WTC11 (cell line): ENCODE measurements around the gene SPAG8. TPM values are rescaled to one million over a fixed set of nuclear protein-coding genes. Genes with fewer than 3 reads are reported as not detected.

ENCODE experiments used
- ATAC-seq: fragments of 200-7000 bp; cut with Tn5 transposase; 2 replicates; pipeline ENCODE4 v1.10.0; 2021; ENCODE audit warnings: mild to moderate bottlenecking, moderate library complexity
- CTCF ChIA-PET: fragments of 300-600 bp; sonication (Branson Sonifier 250); formaldehyde crosslinking; loops from one replicate; lab custom pipeline; 2021; ENCODE audit warnings: antibody characterized with exemption; lab: Charles Lee
- POLR2A ChIA-PET: fragments of 350-600 bp; sonication (Branson Sonifier 250); formaldehyde crosslinking; loops from one replicate; lab custom pipeline; 2021; ENCODE audit warnings: antibody characterized with exemption; lab: Charles Lee
- DNase-seq: peaks from one replicate; pipeline ENCODE4 v3.0.0; 2021; ENCODE audit warnings: low spot score
- H3K27ac Mint-ChIP-seq: 2 replicates; pipeline ENCODE4 v1.8.0; 2021; ENCODE audit warnings: mixed read lengths
- H3K27me3 Mint-ChIP-seq: 2 replicates; pipeline ENCODE4 v1.8.0; 2021; ENCODE audit warnings: low read depth, mild to moderate bottlenecking, moderate library complexity, mixed read lengths
- H3K36me3 Mint-ChIP-seq: 2 replicates; pipeline ENCODE4 v1.8.0; 2021; ENCODE audit warnings: mixed read lengths
- H3K4me1 Mint-ChIP-seq: 2 replicates; pipeline ENCODE4 v1.8.0; 2022; ENCODE audit warnings: mixed read lengths
- H3K4me3 Mint-ChIP-seq: 2 replicates; pipeline ENCODE4 v1.8.0; 2021; ENCODE audit warnings: mild to moderate bottlenecking, moderate library complexity, mixed read lengths
- H3K9me3 Mint-ChIP-seq: 2 replicates; pipeline ENCODE4 v1.8.0; 2021; ENCODE audit warnings: mixed read lengths
- CREM ChIP-seq: sonication (generic); formaldehyde crosslinking; IDR thresholded peaks from 2 replicates; pipeline ENCODE4 v1.8.1; 2022; ENCODE audit warnings: mild to moderate bottlenecking, missing genetic modification reagents, moderate library complexity
- GRHL2 ChIP-seq: fragments of 250-450 bp; sonication (Bioruptor Pico); IDR thresholded peaks from 2 replicates; pipeline ENCODE4 v1.8.0; 2022; ENCODE audit warnings: mild to moderate bottlenecking, moderate library complexity; ENCODE audit not compliant: insufficient replicate concordance, severe bottlenecking
- JAZF1 ChIP-seq: fragments of 250-450 bp; sonication (Bioruptor Pico); IDR thresholded peaks from 2 replicates; pipeline ENCODE4 v1.9.0; 2021; ENCODE audit warnings: moderate library complexity, mild to moderate bottlenecking, inconsistent platforms
- JUN ChIP-seq: sonication (generic); formaldehyde crosslinking; IDR thresholded peaks from 2 replicates; pipeline ENCODE4 v1.8.0; 2023; ENCODE audit warnings: mild to moderate bottlenecking, missing genetic modification reagents
- RORB ChIP-seq: fragments of 250-450 bp; sonication (Bioruptor Pico); IDR thresholded peaks from 2 replicates; pipeline ENCODE4 v1.9.0; 2021; ENCODE audit warnings: mild to moderate bottlenecking
- SMAD3 ChIP-seq: sonication (generic); formaldehyde crosslinking; IDR thresholded peaks from 2 replicates; pipeline ENCODE4 v1.8.0; 2022; ENCODE audit warnings: missing genetic modification reagents, mild to moderate bottlenecking, borderline replicate concordance
- SOX15 ChIP-seq: fragments of 250-450 bp; sonication (Bioruptor Pico); IDR thresholded peaks from 2 replicates; pipeline ENCODE4 v1.9.0; 2021; ENCODE audit warnings: mild to moderate bottlenecking
- ZBTB21 ChIP-seq: sonication (generic); formaldehyde crosslinking; IDR thresholded peaks from 2 replicates; pipeline ENCODE4 v1.8.1; 2023; ENCODE audit warnings: mild to moderate bottlenecking, missing genetic modification reagents, borderline replicate concordance
- ZNF232 ChIP-seq: sonication (generic); formaldehyde crosslinking; IDR thresholded peaks from 2 replicates; pipeline ENCODE4 v1.8.0; 2022; ENCODE audit warnings: mild to moderate bottlenecking, missing genetic modification reagents
- ZNF263 ChIP-seq: sonication (generic); formaldehyde crosslinking; IDR thresholded peaks from 2 replicates; pipeline ENCODE4 v1.8.1; 2022; ENCODE audit warnings: low read depth, mild to moderate bottlenecking, moderate library complexity, missing genetic modification reagents
- total RNA-seq: library from RNA; stranded (reverse); gene quantifications from 3 replicates; pipeline ENCODE4 v1.2.3, GENCODE V29; 2021
- TF ChIP-seq, protein P1 (sequence below): fragments of 200-600 bp; IDR thresholded peaks from 2 replicates; pipeline ENCODE4 v1.8.0; 2022; ENCODE audit warnings: antibody characterized with exemption
- TF ChIP-seq, protein P2 (sequence below): sonication (generic); formaldehyde crosslinking; IDR thresholded peaks from 2 replicates; pipeline ENCODE4 v1.8.0; 2023; ENCODE audit warnings: missing genetic modification reagents
- TF ChIP-seq, protein P3 (sequence below): sonication (generic); formaldehyde crosslinking; IDR thresholded peaks from 2 replicates; pipeline ENCODE4 v1.8.0; 2022; ENCODE audit warnings: mild to moderate bottlenecking, missing genetic modification reagents
- TF ChIP-seq, protein P4 (sequence below): sonication (generic); formaldehyde crosslinking; IDR thresholded peaks from 2 replicates; pipeline ENCODE4 v1.8.1; 2022; ENCODE audit warnings: mild to moderate bottlenecking, moderate library complexity, missing genetic modification reagents
- TF ChIP-seq, protein P5 (sequence below): sonication (generic); formaldehyde crosslinking; IDR thresholded peaks from 2 replicates; pipeline ENCODE4 v1.8.0; 2022; ENCODE audit warnings: mild to moderate bottlenecking, missing genetic modification reagents
- TF ChIP-seq, protein P6 (sequence below): sonication (generic); formaldehyde crosslinking; IDR thresholded peaks from 2 replicates; pipeline ENCODE4 v1.8.1; 2023; ENCODE audit warnings: mild to moderate bottlenecking, missing genetic modification reagents
- TF ChIP-seq, protein P7 (sequence below): fragments of 250-450 bp; sonication (Bioruptor Pico); IDR thresholded peaks from 2 replicates; pipeline ENCODE4 v1.9.0; 2021; ENCODE audit warnings: mild to moderate bottlenecking
- TF ChIP-seq, protein P8 (sequence below): fragments of 250-450 bp; sonication (Bioruptor Pico); IDR thresholded peaks from 2 replicates; pipeline ENCODE4 v1.8.0; 2021; ENCODE audit warnings: mild to moderate bottlenecking

SPAG8 gene
- total RNA-seq, 1 experiment from 2014 or later = 0.72 TPM

DNA sequence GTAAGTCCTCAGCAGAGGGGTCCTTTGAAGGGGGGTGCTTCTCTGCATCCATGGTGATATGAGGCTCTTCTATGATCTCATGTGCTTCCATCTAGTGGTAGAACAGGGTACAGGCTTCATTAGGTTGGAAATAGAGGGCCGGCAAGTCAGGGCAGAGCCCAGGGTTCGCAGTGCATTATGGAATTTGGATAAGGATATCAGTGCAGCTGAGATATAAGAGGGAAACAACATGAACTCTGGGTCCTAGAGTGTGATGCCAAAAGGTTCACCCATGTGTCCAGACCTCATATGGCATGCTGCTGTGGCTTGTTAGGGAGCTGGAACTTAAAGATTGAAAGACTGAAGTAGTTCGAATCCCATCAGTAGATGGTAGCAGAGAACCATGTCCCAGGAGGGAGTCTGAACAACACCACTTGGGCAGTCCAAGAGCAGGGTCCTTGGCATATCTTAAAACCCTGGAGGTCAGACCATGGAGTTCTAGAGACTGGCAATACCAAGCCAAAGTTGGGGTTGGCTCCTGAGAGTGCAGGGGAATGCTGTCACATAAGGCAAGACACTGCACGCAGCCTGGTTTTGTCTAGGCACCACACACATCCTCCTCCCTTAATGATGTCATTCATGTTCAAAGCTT, 14.1 kb upstream of the SPAG8 start:
- ATAC-seq = peak; percentile 13
- CTCF ChIA-PET = interaction anchor here (0.5 to 4.8 kb wide), 30 partner anchors 9 to 274 kb away, joined by 3 to 79 read pairs (median 4); partner anchors contain the start of genes CCDC107, HINT2, NPR2 and RMRP
- Mint-ChIP-seq H3K4me3 (no peak overlapping the region), H3K4me1 (peaks cover 33% of the 10 kb centered on the region), H3K36me3 (no peaks in the 10 kb centered on the region), H3K9me3 (no peaks in the 10 kb centered on the region), H3K27ac (no peak overlapping the region), H3K27me3 (peaks cover 2% of the 10 kb centered on the region; the same call in 1 of the 2 replicates)
- POLR2A ChIA-PET = no interaction called here
- DNase-seq = no peak
- TF ChIP-seq ZNF263 (CRISPR knock-in tag) = no peak
- TF ChIP-seq JAZF1 (CRISPR knock-in tag) = no peak
- TF ChIP-seq, protein P1, sequence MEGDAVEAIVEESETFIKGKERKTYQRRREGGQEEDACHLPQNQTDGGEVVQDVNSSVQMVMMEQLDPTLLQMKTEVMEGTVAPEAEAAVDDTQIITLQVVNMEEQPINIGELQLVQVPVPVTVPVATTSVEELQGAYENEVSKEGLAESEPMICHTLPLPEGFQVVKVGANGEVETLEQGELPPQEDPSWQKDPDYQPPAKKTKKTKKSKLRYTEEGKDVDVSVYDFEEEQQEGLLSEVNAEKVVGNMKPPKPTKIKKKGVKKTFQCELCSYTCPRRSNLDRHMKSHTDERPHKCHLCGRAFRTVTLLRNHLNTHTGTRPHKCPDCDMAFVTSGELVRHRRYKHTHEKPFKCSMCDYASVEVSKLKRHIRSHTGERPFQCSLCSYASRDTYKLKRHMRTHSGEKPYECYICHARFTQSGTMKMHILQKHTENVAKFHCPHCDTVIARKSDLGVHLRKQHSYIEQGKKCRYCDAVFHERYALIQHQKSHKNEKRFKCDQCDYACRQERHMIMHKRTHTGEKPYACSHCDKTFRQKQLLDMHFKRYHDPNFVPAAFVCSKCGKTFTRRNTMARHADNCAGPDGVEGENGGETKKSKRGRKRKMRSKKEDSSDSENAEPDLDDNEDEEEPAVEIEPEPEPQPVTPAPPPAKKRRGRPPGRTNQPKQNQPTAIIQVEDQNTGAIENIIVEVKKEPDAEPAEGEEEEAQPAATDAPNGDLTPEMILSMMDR = peak; percentile 44; the same call in 1 of the 2 replicates
- TF ChIP-seq ZBTB21 (CRISPR knock-in tag) = no peak

DNA sequence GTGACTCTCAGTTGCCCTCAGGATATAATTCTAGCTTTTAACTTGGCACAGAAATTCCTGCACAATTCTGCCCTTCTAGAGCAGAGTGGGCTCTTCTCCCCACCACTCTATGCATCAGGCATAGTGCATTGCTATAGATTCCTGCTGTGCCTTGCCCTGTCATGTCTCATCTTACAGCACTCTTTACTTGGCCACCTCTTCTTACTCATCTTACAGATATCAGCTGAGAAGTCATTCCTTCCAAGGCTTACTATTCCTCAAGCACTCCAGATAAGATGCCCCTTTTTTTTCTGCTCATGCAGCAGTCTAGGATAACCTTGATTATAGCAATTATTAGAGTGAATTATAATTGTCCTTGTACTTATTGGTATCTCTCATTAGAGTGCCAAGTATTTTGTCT, 10.9 kb upstream of the SPAG8 start:
- no peak overlapping the region for H3K27ac Mint-ChIP-seq
- POLR2A ChIA-PET = no interaction called here
- no peak for DNase-seq
- no peaks in the 10 kb centered on the region for H3K9me3 Mint-ChIP-seq
- TF ChIP-seq, protein P2, sequence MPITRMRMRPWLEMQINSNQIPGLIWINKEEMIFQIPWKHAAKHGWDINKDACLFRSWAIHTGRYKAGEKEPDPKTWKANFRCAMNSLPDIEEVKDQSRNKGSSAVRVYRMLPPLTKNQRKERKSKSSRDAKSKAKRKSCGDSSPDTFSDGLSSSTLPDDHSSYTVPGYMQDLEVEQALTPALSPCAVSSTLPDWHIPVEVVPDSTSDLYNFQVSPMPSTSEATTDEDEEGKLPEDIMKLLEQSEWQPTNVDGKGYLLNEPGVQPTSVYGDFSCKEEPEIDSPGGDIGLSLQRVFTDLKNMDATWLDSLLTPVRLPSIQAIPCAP (CRISPR knock-in tag) = no peak
- no peak for TF ChIP-seq SMAD3 (CRISPR knock-in tag)
- TF ChIP-seq, protein P3, sequence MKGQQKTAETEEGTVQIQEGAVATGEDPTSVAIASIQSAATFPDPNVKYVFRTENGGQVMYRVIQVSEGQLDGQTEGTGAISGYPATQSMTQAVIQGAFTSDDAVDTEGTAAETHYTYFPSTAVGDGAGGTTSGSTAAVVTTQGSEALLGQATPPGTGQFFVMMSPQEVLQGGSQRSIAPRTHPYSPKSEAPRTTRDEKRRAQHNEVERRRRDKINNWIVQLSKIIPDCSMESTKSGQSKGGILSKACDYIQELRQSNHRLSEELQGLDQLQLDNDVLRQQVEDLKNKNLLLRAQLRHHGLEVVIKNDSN (CRISPR knock-in tag) = no peak
- TF ChIP-seq JUN = no peak
- TF ChIP-seq CREM (CRISPR knock-in tag) = no peak
- TF ChIP-seq, protein P4, sequence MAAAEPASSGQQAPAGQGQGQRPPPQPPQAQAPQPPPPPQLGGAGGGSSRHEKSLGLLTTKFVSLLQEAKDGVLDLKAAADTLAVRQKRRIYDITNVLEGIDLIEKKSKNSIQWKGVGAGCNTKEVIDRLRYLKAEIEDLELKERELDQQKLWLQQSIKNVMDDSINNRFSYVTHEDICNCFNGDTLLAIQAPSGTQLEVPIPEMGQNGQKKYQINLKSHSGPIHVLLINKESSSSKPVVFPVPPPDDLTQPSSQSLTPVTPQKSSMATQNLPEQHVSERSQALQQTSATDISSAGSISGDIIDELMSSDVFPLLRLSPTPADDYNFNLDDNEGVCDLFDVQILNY (CRISPR knock-in tag) = no peak
- no peak for TF ChIP-seq SOX15
- TF ChIP-seq, protein P5, sequence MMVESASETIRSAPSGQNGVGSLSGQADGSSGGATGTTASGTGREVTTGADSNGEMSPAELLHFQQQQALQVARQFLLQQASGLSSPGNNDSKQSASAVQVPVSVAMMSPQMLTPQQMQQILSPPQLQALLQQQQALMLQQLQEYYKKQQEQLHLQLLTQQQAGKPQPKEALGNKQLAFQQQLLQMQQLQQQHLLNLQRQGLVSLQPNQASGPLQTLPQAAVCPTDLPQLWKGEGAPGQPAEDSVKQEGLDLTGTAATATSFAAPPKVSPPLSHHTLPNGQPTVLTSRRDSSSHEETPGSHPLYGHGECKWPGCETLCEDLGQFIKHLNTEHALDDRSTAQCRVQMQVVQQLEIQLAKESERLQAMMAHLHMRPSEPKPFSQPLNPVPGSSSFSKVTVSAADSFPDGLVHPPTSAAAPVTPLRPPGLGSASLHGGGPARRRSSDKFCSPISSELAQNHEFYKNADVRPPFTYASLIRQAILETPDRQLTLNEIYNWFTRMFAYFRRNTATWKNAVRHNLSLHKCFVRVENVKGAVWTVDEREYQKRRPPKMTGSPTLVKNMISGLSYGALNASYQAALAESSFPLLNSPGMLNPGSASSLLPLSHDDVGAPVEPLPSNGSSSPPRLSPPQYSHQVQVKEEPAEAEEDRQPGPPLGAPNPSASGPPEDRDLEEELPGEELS (CRISPR knock-in tag) = no peak
- no peak for TF ChIP-seq RORB (CRISPR knock-in tag)
- TF ChIP-seq, protein P6, sequence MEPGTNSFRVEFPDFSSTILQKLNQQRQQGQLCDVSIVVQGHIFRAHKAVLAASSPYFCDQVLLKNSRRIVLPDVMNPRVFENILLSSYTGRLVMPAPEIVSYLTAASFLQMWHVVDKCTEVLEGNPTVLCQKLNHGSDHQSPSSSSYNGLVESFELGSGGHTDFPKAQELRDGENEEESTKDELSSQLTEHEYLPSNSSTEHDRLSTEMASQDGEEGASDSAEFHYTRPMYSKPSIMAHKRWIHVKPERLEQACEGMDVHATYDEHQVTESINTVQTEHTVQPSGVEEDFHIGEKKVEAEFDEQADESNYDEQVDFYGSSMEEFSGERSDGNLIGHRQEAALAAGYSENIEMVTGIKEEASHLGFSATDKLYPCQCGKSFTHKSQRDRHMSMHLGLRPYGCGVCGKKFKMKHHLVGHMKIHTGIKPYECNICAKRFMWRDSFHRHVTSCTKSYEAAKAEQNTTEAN (CRISPR knock-in tag) = no peak
- no peak for TF ChIP-seq GRHL2 (CRISPR knock-in tag)
- no peak for TF ChIP-seq ZNF232 (CRISPR knock-in tag)
- TF ChIP-seq, protein P7, sequence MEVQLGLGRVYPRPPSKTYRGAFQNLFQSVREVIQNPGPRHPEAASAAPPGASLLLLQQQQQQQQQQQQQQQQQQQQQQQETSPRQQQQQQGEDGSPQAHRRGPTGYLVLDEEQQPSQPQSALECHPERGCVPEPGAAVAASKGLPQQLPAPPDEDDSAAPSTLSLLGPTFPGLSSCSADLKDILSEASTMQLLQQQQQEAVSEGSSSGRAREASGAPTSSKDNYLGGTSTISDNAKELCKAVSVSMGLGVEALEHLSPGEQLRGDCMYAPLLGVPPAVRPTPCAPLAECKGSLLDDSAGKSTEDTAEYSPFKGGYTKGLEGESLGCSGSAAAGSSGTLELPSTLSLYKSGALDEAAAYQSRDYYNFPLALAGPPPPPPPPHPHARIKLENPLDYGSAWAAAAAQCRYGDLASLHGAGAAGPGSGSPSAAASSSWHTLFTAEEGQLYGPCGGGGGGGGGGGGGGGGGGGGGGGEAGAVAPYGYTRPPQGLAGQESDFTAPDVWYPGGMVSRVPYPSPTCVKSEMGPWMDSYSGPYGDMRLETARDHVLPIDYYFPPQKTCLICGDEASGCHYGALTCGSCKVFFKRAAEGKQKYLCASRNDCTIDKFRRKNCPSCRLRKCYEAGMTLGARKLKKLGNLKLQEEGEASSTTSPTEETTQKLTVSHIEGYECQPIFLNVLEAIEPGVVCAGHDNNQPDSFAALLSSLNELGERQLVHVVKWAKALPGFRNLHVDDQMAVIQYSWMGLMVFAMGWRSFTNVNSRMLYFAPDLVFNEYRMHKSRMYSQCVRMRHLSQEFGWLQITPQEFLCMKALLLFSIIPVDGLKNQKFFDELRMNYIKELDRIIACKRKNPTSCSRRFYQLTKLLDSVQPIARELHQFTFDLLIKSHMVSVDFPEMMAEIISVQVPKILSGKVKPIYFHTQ = no peak
- TF ChIP-seq, protein P8, sequence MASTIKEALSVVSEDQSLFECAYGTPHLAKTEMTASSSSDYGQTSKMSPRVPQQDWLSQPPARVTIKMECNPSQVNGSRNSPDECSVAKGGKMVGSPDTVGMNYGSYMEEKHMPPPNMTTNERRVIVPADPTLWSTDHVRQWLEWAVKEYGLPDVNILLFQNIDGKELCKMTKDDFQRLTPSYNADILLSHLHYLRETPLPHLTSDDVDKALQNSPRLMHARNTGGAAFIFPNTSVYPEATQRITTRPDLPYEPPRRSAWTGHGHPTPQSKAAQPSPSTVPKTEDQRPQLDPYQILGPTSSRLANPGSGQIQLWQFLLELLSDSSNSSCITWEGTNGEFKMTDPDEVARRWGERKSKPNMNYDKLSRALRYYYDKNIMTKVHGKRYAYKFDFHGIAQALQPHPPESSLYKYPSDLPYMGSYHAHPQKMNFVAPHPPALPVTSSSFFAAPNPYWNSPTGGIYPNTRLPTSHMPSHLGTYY = no peak
- TF ChIP-seq, all 79 proteins: peak for 0
- H3K27me3 Mint-ChIP-seq = peaks cover 2% of the 10 kb centered on the region; the same call in 1 of the 2 replicates
- ATAC-seq = no peak
- no peaks in the 10 kb centered on the region for H3K36me3 Mint-ChIP-seq
- CTCF ChIA-PET = interaction anchor here (1.0 to 4.8 kb wide), 2 partner anchors 17 to 33 kb away, joined by 3 to 79 read pairs; no protein-coding TSS in a partner anchor
- H3K4me1 Mint-ChIP-seq = peaks cover 21% of the 10 kb centered on the region
- H3K4me3 Mint-ChIP-seq = no peak overlapping the region
